ENCODE data around the gene RDH11. TPM values are rescaled to one million over a fixed set of nuclear protein-coding genes. Genes with fewer than 3 reads are reported as not detected.
"Not testable (repeated sequence)": the region's sequence is repeated elsewhere in the genome, so short reads cannot be mapped to it uniquely, and the experiment has no call there.

RDH11 gene
- total RNA-seq, 4 donors from 2014 or later = 24.8 to 53.6 (median 41.6) TPM

DNA sequence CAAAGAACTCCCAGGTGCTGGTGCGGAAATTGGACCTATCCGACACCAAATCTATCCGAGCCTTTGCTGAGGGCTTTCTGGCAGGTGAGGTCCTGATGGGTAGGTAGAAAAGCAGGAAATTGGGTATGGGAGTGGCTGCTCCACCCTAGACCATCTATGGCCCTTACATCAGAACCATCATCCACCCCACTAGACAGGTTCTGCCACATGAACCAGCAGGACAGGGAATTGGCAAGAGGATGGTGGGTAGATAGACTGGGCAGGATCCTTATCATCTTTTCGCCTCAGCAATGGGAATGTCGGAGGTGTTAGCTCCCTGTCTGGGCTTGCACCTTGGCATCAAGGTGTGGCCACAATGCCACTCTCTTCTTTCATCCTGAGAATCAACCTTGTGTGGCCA, 29.6 kb upstream of the RDH11 start:
- TF ChIP-seq, protein P1, sequence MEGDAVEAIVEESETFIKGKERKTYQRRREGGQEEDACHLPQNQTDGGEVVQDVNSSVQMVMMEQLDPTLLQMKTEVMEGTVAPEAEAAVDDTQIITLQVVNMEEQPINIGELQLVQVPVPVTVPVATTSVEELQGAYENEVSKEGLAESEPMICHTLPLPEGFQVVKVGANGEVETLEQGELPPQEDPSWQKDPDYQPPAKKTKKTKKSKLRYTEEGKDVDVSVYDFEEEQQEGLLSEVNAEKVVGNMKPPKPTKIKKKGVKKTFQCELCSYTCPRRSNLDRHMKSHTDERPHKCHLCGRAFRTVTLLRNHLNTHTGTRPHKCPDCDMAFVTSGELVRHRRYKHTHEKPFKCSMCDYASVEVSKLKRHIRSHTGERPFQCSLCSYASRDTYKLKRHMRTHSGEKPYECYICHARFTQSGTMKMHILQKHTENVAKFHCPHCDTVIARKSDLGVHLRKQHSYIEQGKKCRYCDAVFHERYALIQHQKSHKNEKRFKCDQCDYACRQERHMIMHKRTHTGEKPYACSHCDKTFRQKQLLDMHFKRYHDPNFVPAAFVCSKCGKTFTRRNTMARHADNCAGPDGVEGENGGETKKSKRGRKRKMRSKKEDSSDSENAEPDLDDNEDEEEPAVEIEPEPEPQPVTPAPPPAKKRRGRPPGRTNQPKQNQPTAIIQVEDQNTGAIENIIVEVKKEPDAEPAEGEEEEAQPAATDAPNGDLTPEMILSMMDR (IDR thresholded peaks at IDR 0.05) = no peak
- TF ChIP-seq POLR2A (IDR thresholded peaks at IDR 0.05) = no peak
- no peak for DNase-seq
- no peaks in the 10 kb centered on the region for H3K9me3 ChIP-seq

DNA sequence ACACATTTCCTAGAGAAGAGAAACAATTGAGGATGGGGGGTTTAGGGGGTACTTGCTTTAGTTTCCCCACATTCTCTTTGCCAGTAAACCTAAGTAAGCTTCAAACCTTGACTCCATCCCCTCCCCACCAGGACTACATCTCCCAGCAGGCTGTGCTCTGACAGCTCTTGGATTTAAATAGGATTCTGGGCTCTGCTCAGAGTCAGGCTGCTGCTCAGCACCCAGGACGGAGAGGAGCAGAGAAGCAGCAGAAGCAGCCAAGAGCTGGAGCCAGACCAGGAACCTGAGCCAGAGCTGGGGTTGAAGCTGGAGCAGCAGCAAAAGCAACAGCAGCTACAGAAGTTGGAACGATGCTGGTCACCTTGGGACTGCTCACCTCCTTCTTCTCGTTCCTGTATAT, 26.7 kb upstream of the RDH11 start:
- Histone ChIP-seq H3K27me3 (no peaks in the 10 kb centered on the region), H3K27ac (no peak overlapping the region), H3K4me1 (no peaks in the 10 kb centered on the region), H3K9me3 (no peaks in the 10 kb centered on the region), H3K36me3 (no peaks in the 10 kb centered on the region), H3K4me3 (no peak overlapping the region)
- peak in 1 of 3 donors; percentile 50 for DNase-seq
- TF ChIP-seq, protein P1 (IDR thresholded peaks at IDR 0.05) = no peak
- TF ChIP-seq POLR2A (IDR thresholded peaks at IDR 0.05) = no peak

More for the DNA sequence above, 29.6 kb upstream of the RDH11 start:
- no peak overlapping the region for H3K27ac ChIP-seq
- H3K4me3 ChIP-seq = no peak overlapping the region
- no peaks in the 10 kb centered on the region for H3K36me3 ChIP-seq
- no peaks in the 10 kb centered on the region for H3K27me3 ChIP-seq
- H3K4me1 ChIP-seq = no peaks in the 10 kb centered on the region

DNA sequence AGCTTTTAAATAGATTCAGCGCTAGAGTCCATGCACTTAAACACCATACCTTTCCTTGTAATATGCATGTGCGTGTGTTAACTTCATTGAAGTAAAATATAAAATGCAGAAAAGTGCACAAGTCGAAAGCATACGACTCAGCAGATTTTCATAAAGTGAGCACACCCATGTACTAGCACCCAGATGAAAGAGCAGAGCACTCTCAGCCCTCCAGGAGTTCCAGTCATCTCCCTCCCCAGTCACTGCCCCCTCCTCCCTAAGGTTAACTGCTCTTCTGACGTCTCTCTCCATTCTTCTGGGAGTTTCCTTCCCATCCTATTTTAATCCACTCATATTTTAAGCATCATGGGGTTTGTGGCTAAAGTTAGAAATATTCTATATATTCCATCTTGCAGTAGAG, 26.3 kb upstream of the RDH11 start:
- H3K27ac ChIP-seq = no peak overlapping the region
- no peaks in the 10 kb centered on the region for H3K9me3 ChIP-seq
- TF ChIP-seq, protein P1 (IDR thresholded peaks at IDR 0.05) = no peak
- TF ChIP-seq POLR2A (IDR thresholded peaks at IDR 0.05) = no peak

DNA sequence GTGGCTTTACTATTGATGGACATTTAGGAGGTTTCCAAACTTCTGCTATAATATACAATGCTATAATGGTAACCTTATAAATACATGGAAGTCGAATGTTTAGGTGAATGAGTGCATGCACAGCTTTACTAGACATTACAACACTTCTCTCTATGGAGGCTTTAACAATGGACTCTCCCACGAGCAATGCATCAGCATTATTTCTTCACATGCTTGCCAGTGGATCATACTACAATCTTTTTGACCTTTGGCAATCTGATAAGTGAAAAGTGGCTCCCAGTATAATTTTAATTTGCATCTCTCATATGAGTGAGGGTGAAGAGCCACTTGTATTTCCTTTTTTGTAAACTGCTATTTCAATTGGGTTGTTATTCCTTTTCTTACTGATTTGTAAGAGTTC, 24.3 kb upstream of the RDH11 start:
- DNase-seq = no peak
- no peak for TF ChIP-seq POLR2A (IDR thresholded peaks at IDR 0.05)
- TF ChIP-seq, protein P1 (IDR thresholded peaks at IDR 0.05) = no peak
- Histone ChIP-seq H3K9me3 (no peaks in the 10 kb centered on the region), H3K27me3 (no peaks in the 10 kb centered on the region), H3K4me1 (no peaks in the 10 kb centered on the region), H3K27ac (no peak overlapping the region), H3K4me3 (no peak overlapping the region), H3K36me3 (no peaks in the 10 kb centered on the region)

More for the DNA sequence above, 26.3 kb upstream of the RDH11 start:
- Histone ChIP-seq H3K36me3 (no peaks in the 10 kb centered on the region), H3K4me1 (no peaks in the 10 kb centered on the region), H3K4me3 (no peak overlapping the region), H3K27me3 (no peaks in the 10 kb centered on the region)
- no peak for DNase-seq

DNA sequence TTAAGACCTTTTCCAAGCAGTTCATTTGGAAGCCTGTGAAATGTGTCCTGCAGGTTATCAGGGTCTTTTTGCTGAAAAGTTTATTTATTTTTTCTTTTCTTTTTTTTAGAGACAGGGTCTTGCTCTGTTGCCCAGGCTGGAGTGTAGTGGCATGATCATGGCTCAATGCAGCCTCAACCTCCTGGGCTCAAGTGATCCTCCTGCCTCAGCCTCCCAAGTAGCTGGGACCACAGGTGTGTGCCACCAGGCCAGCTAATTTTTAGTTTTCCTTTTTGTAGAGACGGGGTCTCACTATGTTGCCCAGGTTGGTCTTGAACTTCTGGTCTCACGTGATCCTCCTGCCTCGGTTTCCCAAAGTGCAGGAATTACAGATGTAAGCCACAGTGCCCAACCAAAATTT, 23.8 kb upstream of the RDH11 start:
- not testable (repeated sequence) for H3K4me3 ChIP-seq, H3K4me1 ChIP-seq, DNase-seq, H3K27ac ChIP-seq, H3K36me3 ChIP-seq, H3K9me3 ChIP-seq, H3K27me3 ChIP-seq

DNA sequence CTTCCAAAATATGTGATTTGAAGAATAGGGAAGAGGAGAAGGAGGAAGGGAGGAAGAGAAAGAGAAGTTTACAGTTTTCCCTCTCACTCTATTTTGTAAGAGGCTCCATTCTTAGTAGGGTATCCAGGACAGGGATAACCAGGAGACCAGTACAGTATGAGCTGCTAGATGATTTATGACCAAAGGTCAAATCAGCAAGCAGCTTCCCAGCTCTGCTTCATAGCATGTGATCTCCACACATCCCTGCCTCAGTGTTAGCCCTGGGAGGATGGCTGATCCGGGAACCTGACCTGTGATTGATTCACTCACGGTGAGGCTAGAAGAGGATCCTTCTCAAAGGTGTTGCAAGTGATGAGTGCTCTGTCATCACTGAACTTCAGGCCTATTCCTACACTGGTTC, 22.7 kb upstream of the RDH11 start:
- no peak for DNase-seq
- Histone ChIP-seq H3K9me3 (no peaks in the 10 kb centered on the region), H3K27ac (no peak overlapping the region), H3K27me3 (no peaks in the 10 kb centered on the region), H3K4me1 (no peaks in the 10 kb centered on the region), H3K36me3 (no peaks in the 10 kb centered on the region), H3K4me3 (no peak overlapping the region)
- TF ChIP-seq, protein P1 (IDR thresholded peaks at IDR 0.05) = no peak
- TF ChIP-seq POLR2A (IDR thresholded peaks at IDR 0.05) = no peak

All from Peyer's patch (tissue), 4 donors.